GM19372 (cell line): ENCODE measurements around the gene BBOF1.
A peak's percentile ranks its signal among the peaks of the same experiment; 100 is the strongest.
"Not testable (repeated sequence)": the region's sequence is repeated elsewhere in the genome, so short reads cannot be mapped to it uniquely, and the experiment has no call there.

ENCODE experiments used
- ATAC-seq: cut with Tn5 transposase; IDR thresholded peaks from one replicate; pipeline ENCODE4 v1.9.1; 2021; ENCODE audit warnings: mild to moderate bottlenecking, low read depth, moderate library complexity; ENCODE audit not compliant: unreplicated experiment

Gene BBOF1

GRCh38 chr14:74018586-74019407 lies at the start of gene BBOF1, which contains the start of gene ENTPD5:
BBOF1 (plus strand) TSS chr14:74019349; CDS start chr14:74019479, 130 bp downstream.
ENTPD5 (minus strand) TSS chr14:74019288; CDS start chr14:73988102, 31,186 bp downstream.
- ATAC-seq, result peak; percentile 90

GRCh38 chr14:73973497-73973896 lies 45.7 kb upstream of the BBOF1 start:
- no peak for ATAC-seq

GRCh38 chr14:73976125-73976524 lies 43.0 kb upstream of the BBOF1 start:
- ATAC-seq, result no peak

GRCh38 chr14:73977896-73978295 lies 41.3 kb upstream of the BBOF1 start:
- ATAC-seq, result no peak

- ATAC-seq, result no peak
Observed at GRCh38 chr14:73988065-73988464, 31.1 kb upstream of the BBOF1 start.

- ATAC-seq, result not testable (repeated sequence)
Observed at GRCh38 chr14:73988656-73989055, 30.5 kb upstream of the BBOF1 start.

- ATAC-seq, result no peak
Observed at GRCh38 chr14:73991092-73991491, 28.1 kb upstream of the BBOF1 start.

- ATAC-seq, result not testable (repeated sequence)
Observed at GRCh38 chr14:73994926-73995325, 24.2 kb upstream of the BBOF1 start.

- no peak for ATAC-seq
Observed at GRCh38 chr14:73995977-73996378, 23.2 kb upstream of the BBOF1 start.

GRCh38 chr14:73996731-73997107 lies 22.4 kb upstream of the BBOF1 start:
- ATAC-seq, result no peak

GRCh38 chr14:73997108-73997943 lies 21.8 kb upstream of the BBOF1 start:
- no peak for ATAC-seq

GRCh38 chr14:73997944-73998447 lies 21.2 kb upstream of the BBOF1 start:
- ATAC-seq, result no peak

- ATAC-seq, result no peak
Observed at GRCh38 chr14:73998726-73999125, 20.4 kb upstream of the BBOF1 start.

GRCh38 chr14:74005664-74006063 lies 13.5 kb upstream of the BBOF1 start:
- not testable (repeated sequence) for ATAC-seq

GRCh38 chr14:74008843-74009499 lies 10.2 kb upstream of the BBOF1 start:
- ATAC-seq, result no peak

- ATAC-seq, result no peak
Observed at GRCh38 chr14:74014299-74014698, 4.8 kb upstream of the BBOF1 start.

- ATAC-seq, result no peak
Observed at GRCh38 chr14:74015176-74015575, 4.0 kb upstream of the BBOF1 start.

GRCh38 chr14:74015963-74016362 lies 3.2 kb upstream of the BBOF1 start:
- no peak for ATAC-seq

GRCh38 chr14:74018174-74018585 lies 969 bp upstream of the BBOF1 start:
- ATAC-seq, result no peak

GRCh38 chr14:74019408-74020137 lies 424 bp downstream of the BBOF1 start:
- no peak for ATAC-seq
